PFSK-1 (cell line): ENCODE measurements around the gene VAT1L.

Experiments used
- FOXP2 ChIP-seq: optimal IDR thresholded peaks from 2 replicates; pipeline ENCODE3; 2011; ENCODE audit warnings: borderline replicate concordance, control low read depth, inconsistent platforms; ENCODE audit not compliant: insufficient read depth; ENCODE audit errors: extremely low read length, extremely low read depth
- POLR2AphosphoS5 ChIP-seq: IDR thresholded peaks from 2 replicates; pipeline ENCODE4 v1.6.1; 2012; ENCODE audit warnings: low read depth, mild to moderate bottlenecking, control low read depth, low read length, moderate library complexity
- REST ChIP-seq, 2 experiments: IDR thresholded peaks; 2 replicates each; pipeline versions ENCODE4 v1.6.1 to v1.8.0; 2011 to 2012; ENCODE audit warnings: low read depth in 2 of 2, low read length in 2 of 2, control low read depth in 1 of 2, inconsistent platforms in 1 of 2, mild to moderate bottlenecking in 1 of 2, moderate library complexity in 1 of 2; ENCODE audit not compliant: insufficient read depth in 1 of 2
- SIN3A ChIP-seq: IDR thresholded peaks from 2 replicates; pipeline ENCODE4 v1.6.1; 2012; ENCODE audit warnings: mild to moderate bottlenecking, low read length, moderate library complexity, borderline replicate concordance; ENCODE audit not compliant: insufficient read depth
- TAF1 ChIP-seq: IDR thresholded peaks from 2 replicates; pipeline ENCODE4 v1.6.1; 2012; ENCODE audit warnings: low read length, control low read depth, borderline replicate concordance; ENCODE audit not compliant: insufficient read depth

VAT1L gene

DNA sequence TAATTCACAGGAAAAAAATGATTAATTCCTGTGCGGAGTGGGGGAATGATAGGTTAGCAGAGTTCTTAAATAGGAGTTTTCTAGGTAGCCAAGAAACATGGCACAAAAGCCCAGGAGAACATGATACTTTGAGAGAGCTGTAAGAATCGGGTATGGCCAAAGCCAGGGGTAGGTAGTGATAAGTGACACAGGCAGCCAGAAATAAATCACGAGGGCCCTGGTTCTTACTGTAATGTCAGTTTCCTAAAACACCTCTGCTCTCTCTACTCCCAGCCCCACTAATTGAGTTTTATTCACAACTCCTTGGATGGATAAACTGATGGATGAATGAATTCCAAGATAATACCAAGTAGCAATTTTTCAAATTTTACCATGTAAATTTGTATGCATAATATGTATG lies 54.1 kb downstream of the VAT1L start:
- TF ChIP-seq SIN3A, result no peak

GRCh38 chr16:77843405-77843804 lies 55.0 kb downstream of the VAT1L start:
- no peak for TF ChIP-seq TAF1
- TF ChIP-seq SIN3A, result no peak
- no peak for TF ChIP-seq POLR2AphosphoS5
- no peak for TF ChIP-seq REST (IDR thresholded peaks at IDR 0.05; ENCODE audit: insufficient read depth in 1 of 2, low read depth in 2 of 2, low read length in 2 of 2)
- no peak for TF ChIP-seq FOXP2

DNA sequence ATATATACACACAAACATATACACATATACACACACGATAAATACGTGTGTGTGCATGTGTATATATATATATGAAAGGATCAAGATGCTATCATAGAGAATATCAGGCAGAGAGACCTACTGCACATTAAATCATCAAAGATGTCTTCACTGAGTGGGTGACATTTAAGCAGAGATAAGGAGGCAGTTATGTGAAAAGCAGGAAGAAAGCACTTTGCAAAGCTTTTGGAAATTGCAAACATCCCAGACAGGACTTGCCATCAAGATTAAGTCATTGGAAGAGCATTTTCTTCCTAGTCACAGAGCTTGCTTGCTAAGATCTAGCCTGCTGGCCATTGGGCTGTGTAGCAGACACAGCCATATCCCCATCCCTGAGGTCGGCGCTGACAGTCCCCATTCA lies 56.4 kb downstream of the VAT1L start:
- TF ChIP-seq SIN3A, result no peak

DNA sequence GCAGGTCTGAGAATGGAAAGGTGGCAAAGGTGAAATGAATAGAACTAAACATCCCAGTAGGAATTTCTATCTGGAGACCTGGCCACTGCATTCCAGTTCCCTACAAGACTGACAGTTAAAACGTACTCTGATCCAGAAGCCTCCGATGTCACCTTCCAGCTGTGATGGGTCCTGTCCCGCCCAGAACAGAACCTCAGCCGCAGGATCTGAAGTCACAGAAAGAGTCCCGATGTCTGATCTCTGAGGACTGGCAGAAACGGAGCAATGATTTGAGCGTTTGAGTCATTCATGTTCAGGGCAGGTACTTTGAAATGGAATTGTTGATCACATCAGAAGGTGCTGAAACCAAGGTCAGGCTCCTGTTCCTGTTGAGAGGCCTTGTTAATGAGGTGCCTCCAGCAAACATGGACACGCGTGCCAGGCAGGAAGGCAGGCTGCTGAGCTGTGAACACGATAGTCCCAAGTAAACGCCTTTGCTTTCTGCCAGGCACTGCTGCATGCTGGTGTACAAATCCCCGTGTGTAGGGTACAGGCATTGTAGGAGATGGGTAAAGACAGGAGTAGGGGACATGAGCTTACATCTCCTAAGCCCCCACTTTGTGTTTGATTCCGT lies 61.4 kb downstream of the VAT1L start:
- TF ChIP-seq TAF1 (no peak), POLR2AphosphoS5 (no peak), SIN3A (no peak), REST (IDR thresholded peaks at IDR 0.05; ENCODE audit: insufficient read depth in 1 of 2, low read depth in 2 of 2, low read length in 2 of 2) (no peak), FOXP2 (no peak)

DNA sequence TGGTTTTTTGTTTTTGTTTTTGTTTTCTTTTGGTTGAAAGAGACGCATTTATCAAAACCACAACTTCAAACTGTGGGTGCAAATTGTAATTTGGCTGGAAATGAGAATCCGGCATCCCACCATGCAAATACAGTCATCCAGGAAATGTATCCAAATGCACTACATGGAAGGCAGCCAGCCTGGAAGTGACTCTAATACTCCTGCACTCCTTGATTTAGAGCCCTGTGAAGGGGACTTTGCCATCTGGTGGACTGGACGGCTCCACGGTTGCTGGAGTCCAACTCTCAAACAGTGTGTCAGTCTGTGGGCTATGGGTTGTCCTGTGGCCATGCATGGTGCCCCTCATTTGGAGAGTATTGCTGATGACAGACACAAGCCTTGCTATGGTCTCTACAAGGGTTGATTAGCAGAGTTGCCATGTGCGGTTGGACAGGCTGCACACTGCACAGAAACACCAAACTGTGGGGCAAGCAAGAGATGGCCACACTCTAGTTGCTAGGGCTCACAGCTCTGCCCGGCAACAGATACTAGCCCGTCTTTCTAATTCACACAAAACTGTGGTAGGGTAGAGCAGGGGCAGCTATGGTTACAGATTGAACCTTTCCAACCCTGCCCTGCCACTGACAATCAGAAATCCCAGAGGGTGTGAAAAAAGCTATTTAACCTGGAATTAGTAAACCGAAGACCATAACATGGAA lies 62.4 kb downstream of the VAT1L start:
- no peak for TF ChIP-seq TAF1
- no peak for TF ChIP-seq FOXP2
- TF ChIP-seq REST (IDR thresholded peaks at IDR 0.05; ENCODE audit: insufficient read depth in 1 of 2, low read depth in 2 of 2, low read length in 2 of 2), result no peak
- no peak for TF ChIP-seq POLR2AphosphoS5
- TF ChIP-seq SIN3A, result no peak

DNA sequence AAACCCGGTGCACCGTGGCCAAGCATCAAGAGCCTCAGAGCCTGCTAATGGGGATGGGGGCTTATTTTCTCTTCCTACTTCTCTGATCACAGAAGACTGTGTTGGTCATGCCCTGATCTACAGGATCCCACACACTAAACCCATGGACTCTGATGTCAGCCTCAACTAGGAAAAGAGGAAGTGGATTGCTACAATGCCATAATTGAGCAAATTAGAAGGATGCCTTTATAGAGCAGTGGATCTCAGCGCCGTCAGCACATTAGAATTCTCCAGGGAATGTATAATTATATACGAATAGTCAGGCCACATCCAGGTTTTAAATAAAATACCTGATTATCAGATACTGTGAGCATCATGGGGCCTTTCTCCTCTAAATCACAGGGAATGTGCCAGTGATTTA lies 64.8 kb downstream of the VAT1L start:
- TF ChIP-seq SIN3A, result no peak

GRCh38 chr16:77856438-77857160 lies 68.2 kb downstream of the VAT1L start:
- TF ChIP-seq FOXP2, result no peak
- no peak for TF ChIP-seq POLR2AphosphoS5
- TF ChIP-seq REST (IDR thresholded peaks at IDR 0.05; ENCODE audit: insufficient read depth in 1 of 2, low read depth in 2 of 2, low read length in 2 of 2), result no peak
- TF ChIP-seq SIN3A, result no peak
